Neural cell (in vitro differentiated cells): ENCODE results near the gene PRKAR1A. TPM values are rescaled to one million over a fixed set of nuclear protein-coding genes. Genes with fewer than 3 reads are reported as not detected.

ENCODE experiments used
- H2AFZ ChIP-seq: fragments of 200-600, 300-800 bp; sonication (generic), shearing (Covaris generic); 2 replicates; pipeline ENCODE4 v1.6.0; 2014; ENCODE audit warnings: low read depth, mild to moderate bottlenecking, antibody characterized with exemption, low read length, moderate library complexity
- H3F3A ChIP-seq: fragments of 200-600 bp; shearing (Covaris generic); 2 replicates; pipeline ENCODE4 v1.6.1; 2016; ENCODE audit warnings: mild to moderate bottlenecking, moderate library complexity, mixed read lengths, antibody characterized with exemption, low read length; ENCODE audit not compliant: insufficient read depth, poor library complexity, severe bottlenecking
- H3K27ac ChIP-seq: fragments of 200-600, 300-800 bp; sonication (generic), shearing (Covaris generic); 2 replicates; pipeline ENCODE4 v1.5.1; 2014; ENCODE audit warnings: mild to moderate bottlenecking, low read length, moderate library complexity
- H3K27me3 ChIP-seq: fragments of 300-800, 200-600 bp; sonication (generic), shearing (Covaris generic); 2 replicates; pipeline ENCODE4 v1.6.0; 2014; ENCODE audit warnings: mild to moderate bottlenecking, low read depth, low read length, moderate library complexity; ENCODE audit not compliant: insufficient read depth
- H3K36me3 ChIP-seq: fragments of 300-800, 200-600 bp; sonication (generic), shearing (Covaris generic); 2 replicates; pipeline ENCODE4 v1.5.1; 2014; ENCODE audit warnings: mild to moderate bottlenecking, antibody characterized with exemption, low read length, moderate library complexity; ENCODE audit not compliant: insufficient read depth
- H3K4me2 ChIP-seq: fragments of 300-800, 200-600 bp; sonication (generic), shearing (Covaris generic); 2 replicates; pipeline ENCODE4 v1.6.0; 2014; ENCODE audit warnings: mild to moderate bottlenecking, low read length
- H3K4me3 ChIP-seq: fragments of 300-800, 200-600 bp; sonication (generic), shearing (Covaris generic); 2 replicates; pipeline ENCODE4 v1.5.1; 2014; ENCODE audit warnings: mild to moderate bottlenecking, low read length, moderate library complexity
- H3K79me2 ChIP-seq: fragments of 200-600 bp; shearing (Covaris generic); replicated peaks from 2 replicates; pipeline ENCODE4 v1.6.0; 2014; ENCODE audit warnings: mild to moderate bottlenecking, low read length, moderate library complexity; ENCODE audit not compliant: insufficient read depth
- H3K9ac ChIP-seq: fragments of 300-800, 200-600 bp; sonication (generic), shearing (Covaris generic); 2 replicates; pipeline ENCODE4 v1.6.1; 2016; ENCODE audit warnings: mild to moderate bottlenecking, low read length, mixed read lengths
- H3K9me2 ChIP-seq: fragments of 200-600 bp; shearing (Covaris generic); 2 replicates; pipeline ENCODE4 v1.6.1; 2016; ENCODE audit warnings: mild to moderate bottlenecking, low read length, mixed read lengths; ENCODE audit not compliant: insufficient read depth
- H3K9me3 ChIP-seq: fragments of 200-600, 300-800 bp; sonication (generic), shearing (Covaris generic); 2 replicates; pipeline ENCODE4 v1.6.1; 2016; ENCODE audit warnings: mild to moderate bottlenecking, mixed run types, low read length, moderate library complexity, mixed read lengths
- H4K20me1 ChIP-seq: fragments of 200-600 bp; shearing (Covaris generic); 2 replicates; pipeline ENCODE4 v1.6.1; 2016; ENCODE audit warnings: mild to moderate bottlenecking, mixed run types; ENCODE audit not compliant: insufficient read depth
- CTCF ChIP-seq: fragments of 450-650 bp; IDR thresholded peaks from 2 replicates; pipeline ENCODE4 v1.5.1; 2014; ENCODE audit warnings: antibody characterized with exemption, mild to moderate bottlenecking, moderate library complexity; ENCODE audit not compliant: poor library complexity, severe bottlenecking
- EZH2 ChIP-seq: fragments of 200-600, 300-800 bp; shearing (Covaris generic), sonication (generic); IDR thresholded peaks from 2 replicates; pipeline ENCODE4 v1.6.1; 2014; ENCODE audit warnings: antibody characterized with exemption, low read length, borderline replicate concordance, mild to moderate bottlenecking; ENCODE audit not compliant: insufficient read depth, poor library complexity, severe bottlenecking
- MXI1 ChIP-seq: fragments of 450-650 bp; conservative IDR thresholded peaks from 2 replicates; pipeline ENCODE4 v1.6.1; 2014; ENCODE audit warnings: antibody characterized with exemption, mild to moderate bottlenecking; ENCODE audit not compliant: poor library complexity, severe bottlenecking
- RAD21 ChIP-seq: fragments of 450-650 bp; conservative IDR thresholded peaks from 2 replicates; pipeline ENCODE4 v1.6.1; 2014; ENCODE audit warnings: antibody characterized with exemption, mild to moderate bottlenecking, moderate library complexity
- REST ChIP-seq: IDR thresholded peaks from 2 replicates; pipeline ENCODE4 v1.6.1; 2012; ENCODE audit warnings: borderline replicate concordance
- SMC3 ChIP-seq: fragments of 450-650 bp; conservative IDR thresholded peaks from 2 replicates; pipeline ENCODE4 v1.6.1; 2014; ENCODE audit warnings: antibody characterized with exemption, mild to moderate bottlenecking, moderate library complexity; ENCODE audit not compliant: poor library complexity
- TAF1 ChIP-seq: IDR thresholded peaks from 2 replicates; pipeline ENCODE4 v1.6.1; 2012; ENCODE audit warnings: low read depth
- polyA plus RNA-seq: library from polyadenylated mRNA; depleted of rRNA; stranded (reverse); fragments of >200 nt; gene quantifications from 2 replicates; pipeline ENCODE4 v1.2.3, GENCODE V29; 2014

The PRKAR1A gene
- polyA plus RNA-seq, 1 donor from 2014 or later, result 539 TPM

GRCh38 chr17:68599091-68599490, 86.9 kb downstream of the PRKAR1A start:
- Histone ChIP-seq H3K4me2 (no peak overlapping the region), H3K9me2 (no peaks in the 10 kb centered on the region), H3K79me2 (no peaks in the 10 kb centered on the region), H3F3A (no peaks in the 10 kb centered on the region), H4K20me1 (no peaks in the 10 kb centered on the region), H3K36me3 (no peaks in the 10 kb centered on the region), H2AFZ (no peak overlapping the region), H3K27me3 (peaks cover 54% of the 10 kb centered on the region), H3K9me3 (no peaks in the 10 kb centered on the region), H3K27ac (no peak overlapping the region), H3K9ac (no peak overlapping the region), H3K4me3 (no peak overlapping the region)
- TF ChIP-seq TAF1, result no peak
- no peak for TF ChIP-seq RAD21
- no peak for TF ChIP-seq SMC3
- no peak for TF ChIP-seq REST
- no peak for TF ChIP-seq MXI1
- no peak for TF ChIP-seq CTCF

GRCh38 chr17:68599552-68600066, 87.4 kb downstream of the PRKAR1A start:
- Histone ChIP-seq H3K27me3 (peaks cover 54% of the 10 kb centered on the region), H4K20me1 (no peaks in the 10 kb centered on the region), H3K4me3 (peak overlapping the region; percentile 70), H3K9me3 (no peaks in the 10 kb centered on the region), H3K36me3 (no peaks in the 10 kb centered on the region), H3K27ac (no peak overlapping the region), H3K79me2 (no peaks in the 10 kb centered on the region), H3K9ac (no peak overlapping the region), H3F3A (no peaks in the 10 kb centered on the region), H3K4me2 (no peak overlapping the region), H2AFZ (no peak overlapping the region), H3K9me2 (no peaks in the 10 kb centered on the region)
- TF ChIP-seq RAD21, result no peak
- TF ChIP-seq CTCF, result no peak
- TF ChIP-seq REST, result no peak
- no peak for TF ChIP-seq EZH2
- TF ChIP-seq MXI1, result no peak
